SIG-M5 treated with dmso at 0.1 percent for 504 hours (cell line): ENCODE data around the gene EPHA4.

ENCODE experiments used
- DNase-seq: peaks from one replicate; lab custom pipeline; 2025; ENCODE audit not compliant: unreplicated experiment; lab: John Stamatoyannopoulos, UW

EPHA4 gene

DNA sequence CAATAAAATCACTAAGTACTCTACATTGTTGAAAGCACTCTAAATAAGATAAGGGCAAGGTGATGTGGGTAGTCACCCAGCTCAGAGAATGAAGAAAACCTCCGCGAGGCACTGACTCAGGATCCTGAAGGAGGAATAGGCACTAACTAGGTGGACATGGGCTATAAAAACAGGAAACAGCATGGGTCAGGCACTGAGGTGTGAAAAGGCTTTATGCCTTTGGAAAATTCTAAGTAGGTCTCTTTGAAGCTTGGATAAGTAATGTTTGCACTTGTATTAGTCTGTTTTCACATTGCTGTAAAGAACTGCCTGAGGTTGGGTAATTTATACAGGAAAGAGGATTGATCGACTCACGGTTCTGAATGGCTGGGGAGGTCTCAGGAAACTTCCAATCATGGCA is 161.6 kb downstream of the EPHA4 start:
- DNase-seq, result no peak

DNA sequence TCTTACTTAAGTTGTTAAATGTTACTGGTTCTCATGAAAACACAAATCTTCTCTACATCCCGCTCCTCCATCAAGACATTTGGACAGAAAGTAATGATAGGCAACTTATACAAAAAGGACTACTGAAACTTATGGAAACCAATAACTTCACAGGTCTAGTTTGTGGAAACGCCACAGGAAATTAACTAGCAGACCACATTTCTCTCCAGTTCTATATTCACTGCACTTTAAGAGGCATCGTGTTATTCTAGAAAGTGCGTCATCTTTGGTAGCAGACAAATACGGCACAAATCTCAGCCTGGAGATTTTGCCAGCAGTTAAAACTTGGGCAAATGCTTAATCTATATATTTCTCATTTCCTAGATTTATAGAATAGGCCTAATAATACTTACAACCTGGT is 164.3 kb downstream of the EPHA4 start:
- no peak for DNase-seq

DNA sequence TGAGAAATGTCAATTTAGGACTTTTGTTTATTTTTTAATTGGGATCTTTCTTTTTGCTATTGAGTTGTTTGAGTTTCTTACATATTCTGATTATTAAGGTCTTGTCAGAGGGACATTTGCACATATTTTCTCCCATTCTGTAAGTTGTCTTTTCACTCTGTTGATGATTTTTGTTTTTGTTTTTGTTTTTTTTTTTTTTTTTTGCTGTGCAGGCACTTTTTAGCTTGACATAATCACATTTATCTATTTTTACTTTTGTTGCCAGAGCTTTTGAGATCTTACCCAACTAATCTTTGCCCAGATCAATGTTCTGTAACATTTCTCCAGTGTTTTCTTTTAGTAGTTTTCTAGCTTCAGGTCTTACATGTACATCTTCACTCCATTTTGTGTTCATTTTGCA is 166.6 kb downstream of the EPHA4 start:
- no peak for DNase-seq

DNA sequence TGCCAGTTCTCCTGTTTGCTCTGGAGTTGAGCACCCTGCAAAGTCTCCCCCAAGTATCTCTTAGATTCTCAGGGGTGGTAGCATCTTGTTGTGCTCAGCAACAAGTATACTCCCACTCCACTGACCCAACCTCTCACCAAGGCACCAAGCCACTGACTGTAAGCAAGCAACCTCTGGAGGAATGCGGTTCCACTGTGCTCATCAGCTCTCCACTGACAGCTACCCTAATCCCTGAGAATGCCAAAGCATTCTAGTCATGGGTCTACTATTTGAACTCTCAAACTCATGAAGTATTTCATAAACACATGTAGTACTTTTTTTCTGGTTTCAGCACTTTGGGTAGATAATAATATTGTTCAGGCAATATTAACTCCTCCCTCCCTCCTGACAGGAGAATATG is 170.0 kb downstream of the EPHA4 start:
- DNase-seq, result no peak

DNA sequence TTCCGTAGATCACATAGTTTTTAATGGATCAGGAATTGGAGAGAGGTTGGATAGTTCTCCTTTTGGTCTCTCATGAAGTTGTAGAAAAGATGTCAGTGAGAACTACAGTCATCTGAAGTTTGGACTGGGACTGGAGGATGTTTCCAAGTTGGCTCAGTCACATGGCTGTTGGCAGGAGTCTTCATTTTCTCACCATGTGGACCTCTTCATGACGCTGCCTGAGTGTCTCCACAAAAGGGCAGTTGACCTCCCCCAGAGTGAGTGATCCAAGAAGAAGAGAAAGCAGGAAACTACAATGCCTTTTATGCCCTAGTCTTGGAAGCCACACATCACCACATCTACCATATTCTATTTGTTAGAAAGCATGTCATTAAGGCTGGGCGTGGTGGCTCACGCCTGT is 171.7 kb downstream of the EPHA4 start:
- DNase-seq, result no peak

DNA sequence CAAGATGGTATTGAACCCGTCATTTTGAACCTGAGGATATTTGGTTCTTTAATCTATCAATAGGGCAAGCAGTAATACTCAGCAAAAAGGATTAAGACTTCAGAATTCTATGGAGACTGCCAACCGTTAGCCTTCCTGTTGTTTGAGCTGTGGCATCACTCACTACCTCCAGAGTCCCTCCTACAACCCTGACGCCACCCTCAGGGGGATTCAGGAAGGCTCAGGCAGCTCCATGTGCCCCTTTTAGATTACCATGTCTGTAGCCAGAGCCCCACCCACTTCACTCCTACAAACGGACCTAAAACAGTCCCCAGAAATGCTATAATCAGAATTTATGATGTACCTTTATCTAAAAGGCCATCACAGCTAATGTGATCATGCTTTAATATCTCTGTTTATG is 172.9 kb downstream of the EPHA4 start:
- no peak for DNase-seq

DNA sequence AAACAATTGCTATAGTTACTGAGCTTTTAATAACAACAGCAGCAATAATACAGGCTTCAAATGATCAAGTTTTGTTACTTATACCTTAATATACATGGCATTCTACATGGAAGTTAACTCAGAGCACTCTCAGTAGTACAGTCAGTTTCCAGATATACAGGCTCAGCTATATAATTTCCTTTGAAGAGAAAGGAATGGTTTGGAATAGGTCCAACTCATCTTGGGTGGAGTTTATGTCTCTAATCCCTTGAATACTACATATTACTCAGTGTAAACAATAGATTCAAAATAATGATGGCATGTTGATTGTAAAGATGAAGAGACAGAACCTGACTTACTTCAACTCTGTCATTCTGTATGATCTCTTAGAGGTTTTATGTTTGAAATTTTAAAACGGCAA is 174.9 kb downstream of the EPHA4 start:
- DNase-seq, result peak; percentile 18

DNA sequence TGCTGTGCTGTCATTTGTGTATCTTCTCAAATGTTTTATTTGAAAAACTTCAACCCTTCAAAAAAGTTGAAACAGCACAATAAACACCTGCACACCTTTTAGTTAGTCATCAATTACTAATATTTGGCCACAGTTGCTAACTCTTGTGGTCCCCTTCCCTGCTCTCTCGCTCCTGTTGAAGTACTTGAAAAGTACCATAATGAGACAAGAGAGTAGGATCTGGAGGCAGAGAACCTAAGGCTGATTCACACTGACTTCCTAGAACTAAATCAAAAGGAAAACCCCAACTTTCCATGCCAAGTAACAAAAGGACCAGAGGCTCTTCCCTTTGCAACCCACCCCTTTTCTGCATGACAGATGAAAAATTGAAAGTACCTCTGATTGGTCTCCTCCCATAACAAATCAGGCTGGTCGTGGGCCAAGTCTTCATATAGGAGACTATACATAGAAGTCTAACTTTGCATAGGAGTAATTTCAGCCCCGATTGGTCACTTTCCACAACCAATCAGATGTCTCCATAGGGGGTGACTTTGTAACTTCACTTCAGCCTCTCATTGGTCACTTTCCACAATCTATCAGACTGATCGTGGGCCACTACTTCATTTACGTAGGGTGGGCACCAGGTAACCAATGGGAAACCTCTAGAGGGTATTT is 179.7 kb downstream of the EPHA4 start:
- no peak for DNase-seq

DNA sequence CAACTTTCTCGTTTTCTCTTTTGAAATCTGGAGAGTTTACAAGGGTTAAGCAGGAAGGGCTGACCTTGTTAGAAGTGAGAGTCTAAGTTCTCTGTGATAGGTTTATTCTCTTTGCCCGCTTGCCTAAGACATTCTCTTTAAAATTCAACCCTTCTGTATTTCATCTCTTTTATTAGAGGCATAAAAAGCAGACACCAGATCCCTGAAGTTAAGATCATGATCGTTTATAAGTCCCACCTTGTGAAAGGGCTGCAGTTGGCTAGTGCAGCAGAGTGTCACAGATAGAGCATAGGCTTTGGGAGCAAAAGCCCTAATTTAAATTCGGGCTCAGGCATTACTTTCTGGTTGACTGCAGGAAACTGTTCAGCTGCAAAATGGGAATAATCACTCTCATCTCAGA is 181.2 kb downstream of the EPHA4 start:
- DNase-seq, result no peak

DNA sequence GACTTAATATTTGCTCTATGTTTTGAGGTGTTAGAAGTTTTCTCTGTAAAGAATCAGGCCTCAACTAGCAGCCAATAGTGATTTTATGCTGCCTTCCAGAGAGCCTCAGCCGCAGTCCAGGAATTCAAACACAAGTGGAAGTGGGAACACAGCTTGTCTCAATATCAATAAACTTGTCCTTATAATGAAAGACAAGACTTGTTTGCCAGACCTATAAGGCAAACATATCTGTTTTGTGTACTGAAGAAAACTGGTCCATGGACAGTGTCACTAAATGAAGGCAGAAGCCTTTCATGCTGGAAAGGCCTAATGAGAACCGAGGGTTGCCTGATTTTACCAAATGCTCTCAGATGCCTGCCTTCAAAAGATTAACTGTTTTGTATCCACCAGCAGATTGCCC is 182.2 kb downstream of the EPHA4 start:
- DNase-seq, result no peak

DNA sequence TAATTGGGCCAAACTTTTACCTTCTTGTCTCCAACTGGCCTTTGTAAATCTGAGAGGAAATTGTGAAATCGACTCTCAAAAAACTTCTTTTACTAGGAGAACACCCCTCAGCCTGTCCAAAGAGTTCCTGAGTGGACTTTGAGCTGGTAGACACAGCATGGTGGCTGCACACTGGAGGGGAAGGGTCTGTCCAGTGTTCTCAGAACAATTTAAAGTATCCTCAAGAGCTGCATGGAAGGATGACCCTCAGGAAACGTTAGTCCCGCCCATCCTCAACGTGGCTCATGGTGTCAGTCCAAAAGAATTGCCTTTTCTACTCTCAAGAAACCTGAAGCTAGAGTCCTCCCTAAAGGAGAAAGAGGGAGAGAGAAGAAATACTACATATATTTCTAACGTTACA is 182.7 kb downstream of the EPHA4 start:
- no peak for DNase-seq

DNA sequence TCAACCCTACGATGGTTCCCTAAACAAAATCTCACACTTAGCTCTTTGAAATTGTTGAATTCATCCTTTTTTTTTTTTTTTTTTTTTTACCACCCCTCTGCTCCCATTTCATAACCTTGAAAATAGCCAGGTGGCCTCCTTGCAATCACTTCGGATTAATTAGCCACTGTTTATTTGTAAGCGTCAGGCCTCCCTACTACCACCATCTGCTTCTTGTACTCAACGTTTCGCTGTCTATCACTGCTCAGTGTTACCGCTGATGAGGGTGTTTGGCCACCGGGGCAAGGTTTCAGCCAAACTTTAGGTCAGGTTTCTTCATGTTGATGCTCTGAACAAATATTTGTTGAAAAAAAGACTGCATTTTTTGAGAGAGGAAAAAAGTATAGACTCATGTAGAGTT is 183.2 kb downstream of the EPHA4 start:
- DNase-seq, result no peak

DNA sequence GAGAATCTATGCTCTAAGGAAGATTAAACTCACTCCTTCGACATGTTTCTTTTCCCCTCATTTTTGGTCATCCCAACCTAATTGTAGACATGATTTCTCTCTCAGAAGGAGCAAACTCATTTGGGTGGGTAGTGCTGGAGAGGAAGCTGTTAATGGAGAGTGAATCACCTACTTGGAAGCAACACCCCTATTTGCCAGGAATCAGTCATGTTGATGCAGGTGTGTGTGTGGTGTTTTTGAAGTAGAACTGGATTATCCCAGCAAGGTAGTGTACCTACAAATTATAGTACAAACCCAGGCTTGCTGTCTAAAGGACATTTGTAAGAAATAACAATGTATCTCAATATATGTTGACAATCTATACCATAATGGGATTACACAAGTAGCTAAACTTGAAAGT is 186.4 kb downstream of the EPHA4 start:
- no peak for DNase-seq

DNA sequence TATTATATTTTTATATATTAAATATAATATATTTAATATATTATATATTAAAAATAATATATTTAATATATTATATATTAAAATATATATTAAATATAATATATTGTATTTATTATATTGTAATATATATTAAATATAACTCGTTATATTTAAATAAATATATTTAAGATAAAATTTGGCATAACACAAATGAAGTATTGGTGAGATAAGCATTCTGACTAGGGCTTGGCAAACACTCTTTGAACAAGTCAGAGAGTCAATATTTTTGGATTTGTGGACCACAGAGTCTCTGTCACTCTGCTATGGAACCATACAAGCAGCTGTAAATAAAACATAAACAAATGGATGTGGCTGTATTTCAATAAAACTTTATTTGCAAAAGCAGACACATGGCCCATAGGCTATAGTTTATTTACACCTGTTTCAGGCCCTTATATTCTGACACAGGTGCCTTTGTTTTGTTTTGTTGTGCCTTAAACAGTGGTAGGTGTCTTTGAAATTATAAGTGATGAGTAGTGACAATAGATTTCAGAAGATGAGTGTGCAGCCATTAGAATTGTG is 190.1 kb downstream of the EPHA4 start:
- no peak for DNase-seq

DNA sequence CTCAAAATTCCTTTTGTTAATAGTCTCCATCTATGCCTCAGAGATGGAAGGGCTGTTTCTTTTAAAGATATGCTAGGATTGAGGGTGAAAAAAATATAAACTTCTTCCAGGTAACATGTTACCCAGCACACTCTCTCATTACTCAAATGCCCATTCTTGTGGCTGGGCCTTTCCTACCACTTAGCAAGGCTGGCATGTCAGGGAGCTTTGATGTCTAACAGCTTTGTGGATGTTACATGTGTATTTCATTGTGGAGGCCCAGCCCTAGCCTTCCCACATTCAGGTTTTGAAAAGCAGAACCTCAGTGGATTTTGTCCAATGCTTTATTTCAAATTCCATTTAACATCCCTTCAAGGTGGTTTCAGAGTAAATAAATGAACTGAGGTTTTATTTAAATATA is 191.4 kb downstream of the EPHA4 start:
- DNase-seq, result no peak

DNA sequence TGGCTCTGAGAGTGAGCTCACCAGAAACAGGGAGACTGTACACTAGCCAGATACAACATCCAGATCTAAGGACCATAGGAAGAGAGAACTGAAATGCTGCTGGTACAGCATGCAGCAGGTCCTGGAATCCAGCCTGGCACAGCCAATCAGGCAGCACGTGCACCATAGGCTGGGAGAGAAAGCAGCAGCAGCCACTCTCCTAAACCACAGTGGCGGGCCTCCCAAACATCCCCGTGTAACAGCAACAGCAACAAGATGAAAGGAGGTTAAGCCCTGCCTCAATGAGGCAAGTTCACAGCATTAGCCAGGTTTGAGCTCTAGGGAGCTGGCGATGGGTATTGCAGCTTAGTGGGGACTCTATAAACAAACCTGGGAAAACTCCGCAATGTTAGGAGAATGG is 192.0 kb downstream of the EPHA4 start:
- no peak for DNase-seq

DNA sequence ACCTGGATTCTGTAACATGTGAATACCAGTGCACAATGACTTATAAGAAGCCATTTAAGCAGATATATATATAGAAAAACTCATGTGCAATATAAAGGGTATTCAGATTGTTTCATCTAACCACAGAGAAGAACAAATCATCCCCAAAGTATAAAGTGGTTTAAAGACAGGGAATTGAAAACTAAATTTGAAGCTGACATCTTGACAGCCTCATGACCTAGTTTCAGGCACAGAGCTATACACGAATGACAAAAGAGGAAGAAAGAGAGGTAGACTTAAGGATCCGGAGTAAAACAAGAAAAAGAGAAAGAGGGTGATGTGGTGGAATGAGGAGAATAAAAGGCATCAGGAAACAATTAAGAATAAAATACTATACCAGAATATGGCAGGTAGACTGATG is 194.5 kb downstream of the EPHA4 start:
- DNase-seq, result no peak

DNA sequence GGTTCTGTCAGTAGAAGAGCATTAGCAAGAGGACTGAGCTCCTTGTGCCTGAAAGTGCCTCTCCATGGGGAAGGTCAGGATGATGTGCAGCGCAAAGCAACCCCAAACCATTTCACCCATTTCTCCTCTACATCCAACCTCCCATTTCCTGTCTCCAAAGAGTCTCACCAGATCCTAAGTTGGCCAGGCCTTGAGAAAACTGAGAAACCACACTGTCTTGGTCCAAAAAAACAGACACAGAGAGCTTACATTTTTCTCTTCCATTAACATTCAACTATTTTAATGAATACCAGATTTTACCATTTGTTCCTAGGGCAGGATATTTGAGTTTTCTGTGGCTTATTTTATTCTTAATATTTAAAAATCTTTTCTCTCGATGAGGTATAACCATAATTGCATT is 195.0 kb downstream of the EPHA4 start:
- no peak for DNase-seq

DNA sequence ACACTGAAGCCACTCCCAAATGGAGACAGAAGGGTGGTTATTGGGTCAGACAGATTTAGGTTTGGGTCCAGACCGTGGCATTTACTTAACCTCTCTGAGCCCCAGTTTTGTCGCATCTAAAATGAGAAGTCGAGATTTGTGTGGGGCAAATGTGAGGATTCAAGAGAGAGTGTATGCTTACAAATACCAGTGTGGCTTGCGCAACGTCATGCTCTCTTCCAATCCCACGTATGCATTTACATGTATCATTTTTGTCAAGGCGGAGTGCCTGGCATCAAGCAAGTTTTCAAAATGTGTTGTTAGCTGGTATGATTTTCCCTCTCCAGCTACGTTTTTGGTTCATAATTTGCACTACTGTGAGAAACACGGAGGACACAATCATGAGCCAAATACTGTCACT is 197.9 kb downstream of the EPHA4 start:
- no peak for DNase-seq

DNA sequence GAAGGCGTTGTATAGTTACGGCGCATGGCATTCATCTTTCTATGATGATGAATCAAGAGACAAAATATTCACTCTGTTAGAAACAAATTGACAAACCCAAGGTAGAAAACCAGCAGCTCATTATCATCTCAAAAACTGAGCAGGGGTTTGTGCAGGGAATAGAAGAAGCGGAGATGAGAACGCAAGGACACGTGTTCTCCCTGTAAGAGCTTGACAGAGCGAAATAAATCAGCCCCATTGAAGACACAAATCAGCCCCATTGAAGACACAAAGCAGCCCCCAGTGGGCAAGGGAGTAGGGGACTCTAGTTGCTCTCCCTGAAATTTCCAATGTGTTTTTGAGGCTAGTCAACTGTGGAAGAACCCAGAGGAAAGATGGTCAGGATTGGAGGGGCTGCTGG is 199.2 kb downstream of the EPHA4 start:
- no peak for DNase-seq

DNA sequence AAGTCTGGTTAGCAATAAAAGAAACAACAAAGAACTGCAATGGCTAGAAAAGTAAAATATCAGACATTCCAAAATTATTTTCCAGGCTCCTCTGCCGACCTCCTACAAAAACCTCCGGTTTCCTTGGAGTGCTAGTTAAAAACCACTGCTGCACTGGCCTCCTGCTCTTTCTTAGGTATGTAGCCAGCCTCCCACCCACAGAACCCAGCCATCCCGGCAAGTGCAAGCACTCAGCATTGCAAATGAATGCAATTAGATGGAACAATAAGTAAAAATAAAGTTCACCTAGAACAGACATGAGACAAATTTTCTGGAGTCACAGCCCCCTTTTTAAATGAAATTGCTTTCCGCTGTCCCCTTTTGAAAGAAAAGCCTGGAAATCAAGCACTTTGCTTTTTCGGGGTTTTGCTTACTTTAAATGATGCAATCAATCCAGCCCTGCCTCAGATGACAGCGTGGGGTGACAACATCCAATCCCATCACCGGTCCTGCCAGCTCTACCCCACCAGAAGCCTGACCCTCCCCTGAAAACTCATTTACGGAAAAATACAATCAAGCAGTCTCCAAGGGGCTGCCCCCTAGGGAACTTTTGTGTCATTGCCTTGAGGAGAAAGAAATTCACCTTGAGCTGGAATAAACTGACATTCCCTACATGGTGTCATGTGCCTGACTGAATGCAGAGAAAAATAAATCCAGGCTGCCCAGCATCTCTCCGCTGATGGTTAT is 199.8 kb downstream of the EPHA4 start:
- DNase-seq, result no peak

DNA sequence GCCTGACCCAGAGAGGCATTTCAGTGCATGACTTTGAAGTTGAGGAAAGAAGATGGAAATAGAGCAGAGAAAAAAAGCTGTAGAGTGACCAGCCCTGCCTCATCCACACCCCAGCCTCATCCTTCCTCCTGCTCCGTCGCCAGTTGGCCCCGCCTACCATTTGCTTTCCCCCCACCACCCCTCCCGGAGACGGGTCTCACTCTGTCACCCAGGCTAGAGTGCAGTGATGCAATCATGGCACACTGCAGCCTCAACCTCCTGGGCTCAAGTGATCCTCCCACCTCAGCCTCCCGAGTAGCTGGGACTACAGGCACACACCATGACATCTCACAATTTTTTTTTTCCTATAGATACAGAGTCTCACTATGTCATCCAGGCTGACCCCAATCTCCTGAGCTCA is 200.8 kb downstream of the EPHA4 start:
- no peak for DNase-seq

DNA sequence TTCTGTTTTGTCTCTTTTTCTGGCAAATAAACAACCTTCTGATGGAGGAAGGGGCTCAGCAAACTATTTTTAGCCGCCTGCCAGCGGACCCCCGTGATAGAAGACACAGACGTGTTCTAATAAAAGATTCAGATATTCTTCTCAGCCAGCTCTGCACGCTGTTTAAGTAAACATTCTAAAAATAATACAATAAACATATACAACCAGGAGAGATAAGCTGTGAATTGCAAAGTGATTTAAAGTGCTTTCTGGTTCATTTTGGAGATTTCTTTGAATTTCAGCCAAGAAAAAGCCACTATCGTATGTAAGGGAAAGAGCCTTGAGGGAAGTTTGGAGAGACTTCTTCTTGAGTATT is 201.3 kb downstream of the EPHA4 start:
- DNase-seq, result no peak
